ENCODE data around the gene TBX15. TPM values are rescaled to one million over a fixed set of nuclear protein-coding genes. Genes with fewer than 3 reads are reported as not detected.

TBX15 gene
- total and polyA plus RNA-seq, 9 of the 15 experiments (the other 6 are each of a cell fraction or from before 2014, with no cell fraction given): 0.03 to 3.4 (median 2.3) TPM

GRCh38 chr1:118987468-118988185 lies 516 bp downstream of the TBX15 start (continued):
- TF ChIP-seq KAT2B (IDR thresholded peaks at IDR 0.05; ENCODE audit: low read depth, low read length) (no peak), CCNT2 (IDR thresholded peaks at IDR 0.05; ENCODE audit: borderline replicate concordance, extremely low read depth, insufficient read length, low read depth, low read length) (peak; percentile 7), MTA3 (IDR thresholded peaks at IDR 0.05; ENCODE audit: borderline replicate concordance) (no peak), ZNF395 (CRISPR knock-in tag; IDR thresholded peaks at IDR 0.05) (peak; percentile 54; the same call in 1 of the 2 replicates), ZNF551 (CRISPR knock-in tag; IDR thresholded peaks at IDR 0.05) (no peak), ZNF316 (IDR thresholded peaks at IDR 0.05) (no peak), HDAC3 (IDR thresholded peaks at IDR 0.05; ENCODE audit: borderline replicate concordance, partially characterized antibody) (no peak), ZNF239 (CRISPR knock-in tag; IDR thresholded peaks at IDR 0.05) (no peak), TRIM24 (IDR thresholded peaks at IDR 0.05) (no peak), POLR2B (IDR thresholded peaks at IDR 0.05; ENCODE audit: low read depth, partially characterized antibody) (no peak), MXI1 (IDR thresholded peaks at IDR 0.05; ENCODE audit: low read depth, low read length) (no peak), ZFP30 (CRISPR knock-in tag; IDR thresholded peaks at IDR 0.05; ENCODE audit: borderline replicate concordance) (no peak), ZNF780A (CRISPR knock-in tag; IDR thresholded peaks at IDR 0.05) (no peak), ZNF3 (CRISPR knock-in tag; IDR thresholded peaks at IDR 0.05) (no peak), YY1 (IDR thresholded peaks at IDR 0.05; ENCODE audit: borderline replicate concordance in 1 of 3, control insufficient read depth in 1 of 3, extremely low read depth in 1 of 3, insufficient read depth in 3 of 3, insufficient read length in 1 of 3, insufficient replicate concordance in 2 of 3, low read depth in 1 of 3, low read length in 2 of 3) (no peak), E4F1 (CRISPR knock-in tag; IDR thresholded peaks at IDR 0.05; ENCODE audit: borderline replicate concordance) (no peak)
- TF ChIP-seq, protein P1, sequence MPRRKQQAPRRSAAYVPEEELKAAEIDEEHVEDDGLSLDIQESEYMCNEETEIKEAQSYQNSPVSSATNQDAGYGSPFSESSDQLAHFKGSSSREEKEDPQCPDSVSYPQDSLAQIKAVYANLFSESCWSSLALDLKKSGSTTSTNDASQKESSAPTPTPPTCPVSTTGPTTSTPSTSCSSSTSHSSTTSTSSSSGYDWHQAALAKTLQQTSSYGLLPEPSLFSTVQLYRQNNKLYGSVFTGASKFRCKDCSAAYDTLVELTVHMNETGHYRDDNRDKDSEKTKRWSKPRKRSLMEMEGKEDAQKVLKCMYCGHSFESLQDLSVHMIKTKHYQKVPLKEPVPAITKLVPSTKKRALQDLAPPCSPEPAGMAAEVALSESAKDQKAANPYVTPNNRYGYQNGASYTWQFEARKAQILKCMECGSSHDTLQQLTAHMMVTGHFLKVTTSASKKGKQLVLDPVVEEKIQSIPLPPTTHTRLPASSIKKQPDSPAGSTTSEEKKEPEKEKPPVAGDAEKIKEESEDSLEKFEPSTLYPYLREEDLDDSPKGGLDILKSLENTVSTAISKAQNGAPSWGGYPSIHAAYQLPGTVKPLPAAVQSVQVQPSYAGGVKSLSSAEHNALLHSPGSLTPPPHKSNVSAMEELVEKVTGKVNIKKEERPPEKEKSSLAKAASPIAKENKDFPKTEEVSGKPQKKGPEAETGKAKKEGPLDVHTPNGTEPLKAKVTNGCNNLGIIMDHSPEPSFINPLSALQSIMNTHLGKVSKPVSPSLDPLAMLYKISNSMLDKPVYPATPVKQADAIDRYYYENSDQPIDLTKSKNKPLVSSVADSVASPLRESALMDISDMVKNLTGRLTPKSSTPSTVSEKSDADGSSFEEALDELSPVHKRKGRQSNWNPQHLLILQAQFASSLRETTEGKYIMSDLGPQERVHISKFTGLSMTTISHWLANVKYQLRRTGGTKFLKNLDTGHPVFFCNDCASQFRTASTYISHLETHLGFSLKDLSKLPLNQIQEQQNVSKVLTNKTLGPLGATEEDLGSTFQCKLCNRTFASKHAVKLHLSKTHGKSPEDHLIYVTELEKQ (CRISPR knock-in tag; IDR thresholded peaks at IDR 0.05): no peak
- TF ChIP-seq, protein P2, sequence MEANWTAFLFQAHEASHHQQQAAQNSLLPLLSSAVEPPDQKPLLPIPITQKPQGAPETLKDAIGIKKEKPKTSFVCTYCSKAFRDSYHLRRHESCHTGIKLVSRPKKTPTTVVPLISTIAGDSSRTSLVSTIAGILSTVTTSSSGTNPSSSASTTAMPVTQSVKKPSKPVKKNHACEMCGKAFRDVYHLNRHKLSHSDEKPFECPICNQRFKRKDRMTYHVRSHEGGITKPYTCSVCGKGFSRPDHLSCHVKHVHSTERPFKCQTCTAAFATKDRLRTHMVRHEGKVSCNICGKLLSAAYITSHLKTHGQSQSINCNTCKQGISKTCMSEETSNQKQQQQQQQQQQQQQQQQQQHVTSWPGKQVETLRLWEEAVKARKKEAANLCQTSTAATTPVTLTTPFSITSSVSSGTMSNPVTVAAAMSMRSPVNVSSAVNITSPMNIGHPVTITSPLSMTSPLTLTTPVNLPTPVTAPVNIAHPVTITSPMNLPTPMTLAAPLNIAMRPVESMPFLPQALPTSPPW (CRISPR knock-in tag; IDR thresholded peaks at IDR 0.05): peak; percentile 73
